ENCODE data around the gene NKAIN4.
"Not testable (repeated sequence)": the region's sequence is repeated elsewhere in the genome, so short reads cannot be mapped to it uniquely, and the experiment has no call there.

The NKAIN4 gene

DNA sequence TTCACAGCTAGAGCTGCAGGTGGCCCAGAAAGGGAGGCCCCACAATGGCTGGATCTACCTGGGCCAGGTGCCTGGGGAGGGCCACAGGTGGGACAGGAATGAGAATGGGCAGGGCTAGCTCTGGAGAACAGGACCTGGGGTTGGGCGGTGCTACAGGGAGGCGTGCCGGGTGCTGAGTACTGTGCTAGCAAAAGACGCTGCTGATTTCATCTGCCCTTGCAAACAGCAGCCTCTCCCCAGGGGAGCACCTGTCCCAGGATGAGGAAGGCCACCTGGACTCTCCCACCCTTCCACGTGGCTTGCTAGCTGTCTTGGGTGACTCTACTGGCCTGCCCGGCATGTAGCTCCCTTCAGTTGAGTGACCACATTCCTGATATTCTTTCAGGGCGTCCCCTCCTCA lies 31.7 kb downstream of the NKAIN4 start:
- no peak for TF ChIP-seq CTCF (IDR thresholded peaks at IDR 0.05; ENCODE audit: low read depth, low read length)
- no peak for DNase-seq (ENCODE audit: low read depth in 2 of 2)

DNA sequence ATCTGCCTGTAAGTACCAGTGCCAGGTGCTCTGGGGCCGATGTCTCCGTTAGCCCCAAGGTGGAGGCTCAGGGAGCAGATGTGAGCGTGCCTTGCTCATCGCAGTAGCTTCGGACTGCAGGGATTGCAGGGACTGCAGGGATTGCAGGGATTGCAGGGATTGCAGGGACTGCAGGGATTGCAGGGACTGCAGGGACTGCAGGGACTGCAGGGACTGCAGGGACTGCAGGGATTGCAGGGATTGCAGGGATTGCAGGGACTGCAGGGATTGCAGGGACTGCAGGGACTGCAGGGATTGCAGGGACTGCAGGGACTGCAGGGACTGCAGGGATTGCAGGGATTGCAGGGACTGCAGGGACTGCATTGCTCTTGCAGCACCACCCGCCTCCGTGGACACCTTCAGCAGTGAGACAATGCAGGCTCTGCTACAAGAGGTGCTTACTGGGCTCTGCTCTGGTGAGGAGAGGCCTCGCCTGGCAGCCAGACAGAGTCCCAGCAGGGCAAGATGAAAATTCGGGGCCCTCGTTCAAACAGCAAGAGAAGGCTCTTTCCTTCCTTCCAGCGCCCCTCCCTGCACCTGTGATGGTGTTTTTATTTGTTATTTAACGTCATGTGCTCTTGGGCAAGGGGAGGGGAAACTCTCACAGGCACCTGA lies 32.7 kb downstream of the NKAIN4 start:
- DNase-seq (ENCODE audit: low read depth in 2 of 2); H3K4me3 ChIP-seq (replicated peaks in 1 of 2; ENCODE audit: low read depth in 2 of 2, low read length in 2 of 2): not testable (repeated sequence)

More for the DNA sequence above, 31.7 kb downstream of the NKAIN4 start:
- H3K4me3 ChIP-seq (replicated peaks in 1 of 2; ENCODE audit: low read depth in 2 of 2, low read length in 2 of 2) = no peak overlapping the region

GRCh38 chr20:63220696-63221399 lies 33.4 kb downstream of the NKAIN4 start:
- no peak for TF ChIP-seq CTCF (IDR thresholded peaks at IDR 0.05; ENCODE audit: low read depth, low read length)
- no peak for DNase-seq (ENCODE audit: low read depth in 2 of 2)
- H3K4me3 ChIP-seq (replicated peaks in 1 of 2; ENCODE audit: low read depth in 2 of 2, low read length in 2 of 2) = no peak overlapping the region

DNA sequence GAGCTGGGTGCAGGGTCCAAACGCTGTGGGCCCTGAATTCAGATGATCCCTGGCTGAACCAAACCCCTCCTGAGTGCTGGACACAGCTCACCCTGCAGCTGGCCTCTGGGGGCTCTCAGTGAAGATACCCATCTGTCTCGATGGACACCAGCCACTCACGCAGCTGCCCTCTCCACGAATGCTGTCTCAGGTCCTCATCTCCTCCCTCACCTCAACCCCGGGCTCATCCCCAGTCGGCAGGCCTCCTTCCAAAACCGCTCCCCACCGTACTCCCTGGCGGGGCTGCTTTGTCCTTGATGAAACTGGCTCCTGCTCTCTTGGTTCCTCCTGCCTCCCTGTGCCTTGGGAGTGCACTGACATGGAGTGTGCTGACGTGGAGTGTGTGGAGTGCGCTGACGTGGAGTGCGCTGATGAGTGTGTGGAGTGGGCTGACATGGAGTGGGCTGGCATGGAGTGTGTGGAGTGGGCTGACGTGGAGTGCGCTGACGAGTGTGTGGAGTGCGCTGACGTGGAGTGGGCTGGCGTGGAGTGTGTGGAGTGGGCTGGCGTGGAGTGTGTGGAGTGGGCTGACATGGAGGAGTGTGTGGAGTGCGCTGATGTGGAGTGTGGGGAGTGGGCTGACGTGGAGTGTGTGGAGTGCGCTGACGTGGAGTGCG lies 34.3 kb downstream of the NKAIN4 start:
- TF ChIP-seq CTCF (IDR thresholded peaks at IDR 0.05; ENCODE audit: low read depth, low read length) = no peak
- DNase-seq (ENCODE audit: low read depth in 2 of 2) = no peak
- H3K4me3 ChIP-seq (replicated peaks in 1 of 2; ENCODE audit: low read depth in 2 of 2, low read length in 2 of 2) = no peak overlapping the region

DNA sequence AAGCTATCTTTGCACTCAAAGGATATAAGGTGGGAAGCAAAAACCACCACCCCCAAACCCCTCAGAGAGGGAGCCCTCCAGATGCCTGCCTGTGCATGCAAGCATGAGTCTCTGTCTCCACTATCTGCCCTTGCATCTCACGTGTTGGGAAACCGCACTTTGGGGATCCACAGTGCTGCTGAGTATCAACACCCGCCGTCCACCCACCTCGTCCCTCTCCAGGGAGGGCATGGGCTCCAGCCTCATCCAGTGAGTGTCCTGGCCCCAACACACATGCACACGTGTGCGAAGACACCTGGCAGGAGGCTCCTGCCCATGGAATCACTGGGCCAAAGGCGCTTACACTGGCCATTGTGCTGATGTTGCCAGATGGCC lies 34.8 kb downstream of the NKAIN4 start:
- DNase-seq (ENCODE audit: low read depth in 2 of 2) = no peak
- TF ChIP-seq CTCF (IDR thresholded peaks at IDR 0.05; ENCODE audit: low read depth, low read length) = no peak
- H3K4me3 ChIP-seq (replicated peaks in 1 of 2; ENCODE audit: low read depth in 2 of 2, low read length in 2 of 2) = no peak overlapping the region

DNA sequence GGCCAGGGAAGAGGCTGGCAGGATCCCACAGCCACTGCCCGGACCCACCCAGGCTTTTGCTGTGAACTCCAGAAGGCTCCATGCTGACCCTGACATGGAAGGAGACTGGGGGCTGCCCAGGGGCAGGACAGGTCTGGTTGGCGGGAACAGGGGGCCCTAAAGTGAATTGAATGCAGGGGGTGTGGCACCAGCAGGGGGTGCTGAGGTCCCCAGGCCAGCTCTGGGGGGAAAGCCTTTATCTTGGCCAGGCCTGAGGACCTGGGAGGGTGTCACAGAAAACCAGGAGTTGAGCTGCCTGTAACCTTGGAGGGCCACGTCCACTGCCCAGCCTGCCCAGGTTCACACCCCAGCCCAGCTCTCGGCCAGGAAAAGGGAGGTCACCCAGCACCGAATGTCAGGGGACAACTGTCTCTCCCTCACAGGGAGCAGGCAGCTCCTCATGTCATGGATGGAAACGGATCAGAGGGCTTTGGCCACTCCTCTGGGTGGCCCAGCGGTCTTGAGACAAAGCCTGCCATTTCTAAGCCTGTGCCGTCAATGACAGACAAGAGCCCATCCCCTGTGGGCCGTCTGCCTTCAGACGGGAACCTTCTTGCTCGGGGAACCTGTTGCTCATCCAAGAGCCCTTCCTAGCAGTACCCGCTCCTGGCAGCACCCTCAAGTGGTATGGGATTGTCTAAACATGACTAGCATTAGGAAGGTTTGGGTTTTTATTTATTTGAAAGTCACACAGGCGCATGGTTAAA lies 35.4 kb downstream of the NKAIN4 start:
- DNase-seq (ENCODE audit: low read depth in 2 of 2) = no peak
- no peak overlapping the region for H3K4me3 ChIP-seq (replicated peaks in 1 of 2; ENCODE audit: low read depth in 2 of 2, low read length in 2 of 2)
- TF ChIP-seq CTCF (IDR thresholded peaks at IDR 0.05; ENCODE audit: low read depth, low read length) = no peak

GRCh38 chr20:63217706-63218105 lies 36.6 kb downstream of the NKAIN4 start:
- H3K4me3 ChIP-seq (replicated peaks in 1 of 2; ENCODE audit: low read depth in 2 of 2, low read length in 2 of 2) = no peak overlapping the region
- no peak for TF ChIP-seq CTCF (IDR thresholded peaks at IDR 0.05; ENCODE audit: low read depth, low read length)
- no peak for DNase-seq (ENCODE audit: low read depth in 2 of 2)

Measured in cardiac fibroblast (primary cell).